ENCODE results near the gene C18orf32.
"Not testable (repeated sequence)": the region's sequence is repeated elsewhere in the genome, so short reads cannot be mapped to it uniquely, and the experiment has no call there.

C18orf32 gene

GRCh38 chr18:49456794-49457193 is 30.2 kb downstream of the C18orf32 start:
- Histone ChIP-seq H3K27ac (ENCODE audit: low read depth, low read length) (no peak overlapping the region), H3K36me3 (ENCODE audit: control insufficient read depth in 1 of 2, insufficient read depth in 2 of 2, low read length in 2 of 2) (no peaks in the 10 kb centered on the region), H3K4me1 (ENCODE audit: control insufficient read depth in 1 of 2, insufficient read depth in 2 of 2, low read length in 2 of 2) (peaks cover 22 to 25% of the 10 kb centered on the region in 2 donors), H3K9me3 (ENCODE audit: control insufficient read depth in 1 of 2, low read length in 2 of 2) (no peaks in the 10 kb centered on the region), H3K4me3 (ENCODE audit: low read depth in 1 of 2, low read length in 2 of 2) (no peak overlapping the region), H3K27me3 (ENCODE audit: control insufficient read depth in 1 of 2, insufficient read depth in 2 of 2, low read length in 2 of 2) (no peaks in the 10 kb centered on the region), H3K9ac (ENCODE audit: low read depth in 1 of 2, low read length in 2 of 2) (no peak overlapping the region)

- not testable (repeated sequence) for H3K36me3 ChIP-seq (ENCODE audit: control insufficient read depth in 1 of 2, insufficient read depth in 2 of 2, low read length in 2 of 2); H3K4me3 ChIP-seq (ENCODE audit: low read depth in 1 of 2, low read length in 2 of 2); H3K9ac ChIP-seq (ENCODE audit: low read depth in 1 of 2, low read length in 2 of 2); H3K27me3 ChIP-seq (ENCODE audit: control insufficient read depth in 1 of 2, insufficient read depth in 2 of 2, low read length in 2 of 2); H3K27ac ChIP-seq (ENCODE audit: low read depth, low read length)
- peaks cover 14 to 27% of the 10 kb centered on the region in 2 donors for H3K9me3 ChIP-seq (ENCODE audit: control insufficient read depth in 1 of 2, low read length in 2 of 2)
- peaks cover 6 to 11% of the 10 kb centered on the region in 2 donors for H3K4me1 ChIP-seq (ENCODE audit: control insufficient read depth in 1 of 2, insufficient read depth in 2 of 2, low read length in 2 of 2)
These were observed 34.5 kb downstream of the C18orf32 start for GRCh38 chr18:49452534-49452933.

GRCh38 chr18:49447810-49448745 is 39.0 kb downstream of the C18orf32 start:
- Histone ChIP-seq H3K4me3 (ENCODE audit: low read depth in 1 of 2, low read length in 2 of 2) (no peak overlapping the region), H3K27ac (ENCODE audit: low read depth, low read length) (no peak overlapping the region), H3K9ac (ENCODE audit: low read depth in 1 of 2, low read length in 2 of 2) (no peak overlapping the region), H3K9me3 (ENCODE audit: control insufficient read depth in 1 of 2, low read length in 2 of 2) (peaks cover 14 to 27% of the 10 kb centered on the region in 2 donors), H3K27me3 (ENCODE audit: control insufficient read depth in 1 of 2, insufficient read depth in 2 of 2, low read length in 2 of 2) (no peaks in the 10 kb centered on the region), H3K36me3 (ENCODE audit: control insufficient read depth in 1 of 2, insufficient read depth in 2 of 2, low read length in 2 of 2) (peaks cover 0 to 2% of the 10 kb centered on the region in 2 donors), H3K4me1 (ENCODE audit: control insufficient read depth in 1 of 2, insufficient read depth in 2 of 2, low read length in 2 of 2) (no peaks in the 10 kb centered on the region)

GRCh38 chr18:49446481-49446880 is 40.6 kb downstream of the C18orf32 start:
- Histone ChIP-seq H3K4me3 (ENCODE audit: low read depth in 1 of 2, low read length in 2 of 2) (no peak overlapping the region), H3K9ac (ENCODE audit: low read depth in 1 of 2, low read length in 2 of 2) (no peak overlapping the region), H3K9me3 (ENCODE audit: control insufficient read depth in 1 of 2, low read length in 2 of 2) (peaks cover 14 to 27% of the 10 kb centered on the region in 2 donors), H3K27me3 (ENCODE audit: control insufficient read depth in 1 of 2, insufficient read depth in 2 of 2, low read length in 2 of 2) (no peaks in the 10 kb centered on the region), H3K36me3 (ENCODE audit: control insufficient read depth in 1 of 2, insufficient read depth in 2 of 2, low read length in 2 of 2) (peaks cover 0 to 2% of the 10 kb centered on the region in 2 donors), H3K4me1 (ENCODE audit: control insufficient read depth in 1 of 2, insufficient read depth in 2 of 2, low read length in 2 of 2) (no peaks in the 10 kb centered on the region), H3K27ac (ENCODE audit: low read depth, low read length) (no peak overlapping the region)

GRCh38 chr18:49444581-49444980 is 42.5 kb downstream of the C18orf32 start:
- Histone ChIP-seq H3K27ac (ENCODE audit: low read depth, low read length) (no peak overlapping the region), H3K4me1 (ENCODE audit: control insufficient read depth in 1 of 2, insufficient read depth in 2 of 2, low read length in 2 of 2) (no peaks in the 10 kb centered on the region), H3K36me3 (ENCODE audit: control insufficient read depth in 1 of 2, insufficient read depth in 2 of 2, low read length in 2 of 2) (no peaks in the 10 kb centered on the region), H3K27me3 (ENCODE audit: control insufficient read depth in 1 of 2, insufficient read depth in 2 of 2, low read length in 2 of 2) (no peaks in the 10 kb centered on the region), H3K9me3 (ENCODE audit: control insufficient read depth in 1 of 2, low read length in 2 of 2) (peaks cover 9 to 15% of the 10 kb centered on the region in 2 donors), H3K9ac (ENCODE audit: low read depth in 1 of 2, low read length in 2 of 2) (no peak overlapping the region), H3K4me3 (ENCODE audit: low read depth in 1 of 2, low read length in 2 of 2) (no peak overlapping the region)

- Histone ChIP-seq H3K9me3 (ENCODE audit: control insufficient read depth in 1 of 2, low read length in 2 of 2) (peaks cover 7 to 8% of the 10 kb centered on the region in 2 donors), H3K36me3 (ENCODE audit: control insufficient read depth in 1 of 2, insufficient read depth in 2 of 2, low read length in 2 of 2) (no peaks in the 10 kb centered on the region), H3K4me1 (ENCODE audit: control insufficient read depth in 1 of 2, insufficient read depth in 2 of 2, low read length in 2 of 2) (no peaks in the 10 kb centered on the region), H3K27ac (ENCODE audit: low read depth, low read length) (no peak overlapping the region), H3K9ac (ENCODE audit: low read depth in 1 of 2, low read length in 2 of 2) (no peak overlapping the region), H3K4me3 (ENCODE audit: low read depth in 1 of 2, low read length in 2 of 2) (no peak overlapping the region), H3K27me3 (ENCODE audit: control insufficient read depth in 1 of 2, insufficient read depth in 2 of 2, low read length in 2 of 2) (no peaks in the 10 kb centered on the region)
These were observed 43.2 kb downstream of the C18orf32 start for GRCh38 chr18:49443837-49444236.

GRCh38 chr18:49441338-49441938 is 45.6 kb downstream of the C18orf32 start:
- Histone ChIP-seq H3K27me3 (ENCODE audit: control insufficient read depth in 1 of 2, insufficient read depth in 2 of 2, low read length in 2 of 2) (no peaks in the 10 kb centered on the region), H3K27ac (ENCODE audit: low read depth, low read length) (no peak overlapping the region), H3K9ac (ENCODE audit: low read depth in 1 of 2, low read length in 2 of 2) (no peak overlapping the region), H3K9me3 (ENCODE audit: control insufficient read depth in 1 of 2, low read length in 2 of 2) (no peaks in the 10 kb centered on the region), H3K4me1 (ENCODE audit: control insufficient read depth in 1 of 2, insufficient read depth in 2 of 2, low read length in 2 of 2) (no peaks in the 10 kb centered on the region), H3K4me3 (ENCODE audit: low read depth in 1 of 2, low read length in 2 of 2) (no peak overlapping the region), H3K36me3 (ENCODE audit: control insufficient read depth in 1 of 2, insufficient read depth in 2 of 2, low read length in 2 of 2) (no peaks in the 10 kb centered on the region)

GRCh38 chr18:49435170-49435569 is 51.9 kb downstream of the C18orf32 start:
- no peaks in the 10 kb centered on the region for H3K27me3 ChIP-seq (ENCODE audit: control insufficient read depth in 1 of 2, insufficient read depth in 2 of 2, low read length in 2 of 2)
- no peaks in the 10 kb centered on the region for H3K4me1 ChIP-seq (ENCODE audit: control insufficient read depth in 1 of 2, insufficient read depth in 2 of 2, low read length in 2 of 2)
- no peak overlapping the region for H3K4me3 ChIP-seq (ENCODE audit: low read depth in 1 of 2, low read length in 2 of 2)
- no peaks in the 10 kb centered on the region for H3K36me3 ChIP-seq (ENCODE audit: control insufficient read depth in 1 of 2, insufficient read depth in 2 of 2, low read length in 2 of 2)
- H3K27ac ChIP-seq (ENCODE audit: low read depth, low read length), result no peak overlapping the region
- no peaks in the 10 kb centered on the region for H3K9me3 ChIP-seq (ENCODE audit: control insufficient read depth in 1 of 2, low read length in 2 of 2)
- no peak overlapping the region for H3K9ac ChIP-seq (ENCODE audit: low read depth in 1 of 2, low read length in 2 of 2)

- Histone ChIP-seq H3K36me3 (ENCODE audit: control insufficient read depth in 1 of 2, insufficient read depth in 2 of 2, low read length in 2 of 2) (peaks cover 0 to 8% of the 10 kb centered on the region in 2 donors), H3K27ac (ENCODE audit: low read depth, low read length) (no peak overlapping the region), H3K9me3 (ENCODE audit: control insufficient read depth in 1 of 2, low read length in 2 of 2) (no peaks in the 10 kb centered on the region), H3K4me1 (ENCODE audit: control insufficient read depth in 1 of 2, insufficient read depth in 2 of 2, low read length in 2 of 2) (no peaks in the 10 kb centered on the region), H3K27me3 (ENCODE audit: control insufficient read depth in 1 of 2, insufficient read depth in 2 of 2, low read length in 2 of 2) (no peaks in the 10 kb centered on the region), H3K4me3 (ENCODE audit: low read depth in 1 of 2, low read length in 2 of 2) (no peak overlapping the region), H3K9ac (ENCODE audit: low read depth in 1 of 2, low read length in 2 of 2) (no peak overlapping the region)
These were observed 54.4 kb downstream of the C18orf32 start for GRCh38 chr18:49432602-49433001.

- H3K27ac ChIP-seq (ENCODE audit: low read depth, low read length), result no peak overlapping the region
- no peaks in the 10 kb centered on the region for H3K4me1 ChIP-seq (ENCODE audit: control insufficient read depth in 1 of 2, insufficient read depth in 2 of 2, low read length in 2 of 2)
- H3K27me3 ChIP-seq (ENCODE audit: control insufficient read depth in 1 of 2, insufficient read depth in 2 of 2, low read length in 2 of 2), result no peaks in the 10 kb centered on the region
- H3K9ac ChIP-seq (ENCODE audit: low read depth in 1 of 2, low read length in 2 of 2), result no peak overlapping the region
- H3K36me3 ChIP-seq (ENCODE audit: control insufficient read depth in 1 of 2, insufficient read depth in 2 of 2, low read length in 2 of 2), result peaks cover 0 to 8% of the 10 kb centered on the region in 2 donors
- H3K9me3 ChIP-seq (ENCODE audit: control insufficient read depth in 1 of 2, low read length in 2 of 2), result no peaks in the 10 kb centered on the region
- no peak overlapping the region for H3K4me3 ChIP-seq (ENCODE audit: low read depth in 1 of 2, low read length in 2 of 2)
These were observed 55.7 kb downstream of the C18orf32 start for GRCh38 chr18:49431165-49431962.

Data from duodenal mucosa (tissue), 2 donors.